HAP-1 (cell line): ENCODE measurements around the gene TELO2.

ENCODE experiments used
- DNase-seq, 2 experiments: peaks; one replicate each; pipeline ENCODE4 v3.0.0-alpha.2; 2016 to 2020; ENCODE audit warnings: low spot score in 2 of 2
- H3K27me3 ChIP-seq: fragments of 250-450 bp; sonication (Bioruptor Pico); 2 replicates; pipeline ENCODE4 v1.5.1; 2020; ENCODE audit warnings: low read depth, mild to moderate bottlenecking, moderate library complexity
- H3K36me3 ChIP-seq: fragments of 250-450 bp; sonication (Bioruptor Pico); replicated peaks from 2 replicates; pipeline ENCODE4 v1.5.1; 2020; ENCODE audit warnings: mild to moderate bottlenecking
- H3K4me1 ChIP-seq: fragments of 250-450 bp; sonication (Bioruptor Pico); 2 replicates; pipeline ENCODE4 v1.5.1; 2020; ENCODE audit warnings: mild to moderate bottlenecking
- H3K4me3 ChIP-seq: fragments of 250-450 bp; sonication (Bioruptor Pico); 2 replicates; pipeline ENCODE4 v1.5.1; 2020; ENCODE audit warnings: mild to moderate bottlenecking, moderate library complexity
- H3K9me3 ChIP-seq: fragments of 250-450 bp; sonication (Bioruptor Pico); 2 replicates; pipeline ENCODE4 v1.5.1; 2020; ENCODE audit warnings: mild to moderate bottlenecking, moderate library complexity
- in situ Hi-C: fragments of 300-500 bp; cut with MboI; formaldehyde crosslinking; loops from 3 replicates; pipeline ENCODE4 v1.14.3; 2020; ENCODE audit warnings: low sequenced_read_pairs, inconsistent platforms, mixed read lengths

The TELO2 gene

DNA sequence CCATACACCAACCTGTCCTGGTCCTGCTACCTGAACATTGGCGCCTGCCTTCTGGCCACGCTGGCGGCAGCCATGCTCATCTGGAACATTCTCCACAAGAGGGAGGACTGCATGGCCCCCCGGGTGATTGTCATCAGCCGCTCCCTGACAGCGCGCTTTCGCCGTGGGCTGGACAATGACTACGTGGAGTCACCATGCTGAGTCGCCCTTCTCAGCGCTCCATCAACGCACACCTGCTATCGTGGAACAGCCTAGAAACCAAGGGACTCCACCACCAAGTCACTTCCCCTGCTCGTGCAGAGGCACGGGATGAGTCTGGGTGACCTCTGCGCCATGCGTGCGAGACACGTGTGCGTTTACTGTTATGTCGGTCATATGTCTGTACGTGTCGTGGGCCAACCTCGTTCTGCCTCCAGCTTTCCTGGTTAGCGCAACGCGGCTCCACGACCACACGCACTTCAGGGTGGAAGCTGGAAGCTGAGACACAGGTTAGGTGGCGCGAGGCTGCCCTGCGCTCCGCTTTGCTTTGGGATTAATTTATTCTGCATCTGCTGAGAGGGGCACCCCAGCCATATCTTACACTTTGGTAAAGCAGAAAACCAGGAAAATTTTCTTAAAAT, 61.8 kb downstream of the TELO2 start:
- H3K36me3 ChIP-seq = no peaks in the 10 kb centered on the region
- no peaks in the 10 kb centered on the region for H3K4me1 ChIP-seq
- no peak for DNase-seq
- no peak overlapping the region for H3K4me3 ChIP-seq
- no peaks in the 10 kb centered on the region for H3K9me3 ChIP-seq
- no peaks in the 10 kb centered on the region for H3K27me3 ChIP-seq
- in situ Hi-C loops = no loop called here

DNA sequence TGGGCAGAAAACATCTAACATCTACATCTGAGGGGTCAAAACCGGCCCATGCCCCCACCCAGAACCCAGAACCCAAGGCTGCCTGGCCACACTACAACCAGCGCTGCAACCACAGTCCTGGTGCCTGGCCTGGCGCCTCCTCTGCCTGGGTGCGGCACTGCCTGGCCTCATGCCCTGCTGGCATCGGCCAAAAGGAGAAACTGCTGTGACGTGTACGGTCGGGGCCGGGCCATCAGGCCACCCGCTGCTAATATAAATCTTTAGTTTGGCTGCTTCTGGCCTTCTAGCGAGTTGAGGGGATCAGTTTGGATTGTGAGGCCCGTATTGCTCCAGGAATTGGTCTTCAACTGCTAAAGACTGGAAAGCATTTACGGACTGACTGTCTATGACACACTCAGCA, 63.1 kb downstream of the TELO2 start:
- in situ Hi-C loops = no loop called here
- DNase-seq = no peak
- Histone ChIP-seq H3K4me1 (peaks cover 5% of the 10 kb centered on the region; the same call in 1 of the 2 replicates), H3K9me3 (no peaks in the 10 kb centered on the region), H3K27me3 (no peaks in the 10 kb centered on the region), H3K36me3 (no peaks in the 10 kb centered on the region), H3K4me3 (no peak overlapping the region)

DNA sequence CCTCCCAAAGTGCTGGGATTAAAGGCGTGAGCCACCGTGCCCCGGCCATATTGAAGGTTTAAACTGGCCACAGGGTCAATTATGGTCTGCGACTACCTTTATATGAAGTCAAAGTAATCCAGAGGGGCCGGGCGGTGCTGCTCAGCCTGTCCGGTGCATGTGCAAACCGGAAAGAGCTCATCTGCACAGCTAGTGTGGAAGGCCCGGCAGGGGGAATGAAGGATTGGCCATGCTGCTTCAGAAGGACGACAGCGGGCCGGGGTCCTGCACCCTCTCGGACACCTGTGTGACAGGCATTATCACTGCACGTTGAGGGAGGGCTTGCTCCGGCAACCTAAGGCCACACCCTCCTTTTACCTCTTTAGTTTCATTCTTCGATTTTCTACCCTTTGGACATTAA, 63.9 kb downstream of the TELO2 start:
- Histone ChIP-seq H3K9me3 (no peaks in the 10 kb centered on the region), H3K4me1 (peaks cover 12% of the 10 kb centered on the region), H3K36me3 (no peaks in the 10 kb centered on the region), H3K27me3 (no peaks in the 10 kb centered on the region), H3K4me3 (no peak overlapping the region)
- DNase-seq = no peak
- in situ Hi-C loops = no loop called here

- H3K4me1 ChIP-seq = peaks cover 14% of the 10 kb centered on the region
- H3K9me3 ChIP-seq = no peaks in the 10 kb centered on the region
- H3K4me3 ChIP-seq = no peak overlapping the region
- H3K36me3 ChIP-seq = no peaks in the 10 kb centered on the region
- H3K27me3 ChIP-seq = no peaks in the 10 kb centered on the region
- no peak for DNase-seq
- in situ Hi-C loops = no loop called here
Measured at GRCh38 chr16:1557576-1557975, 64.4 kb downstream of the TELO2 start.

GRCh38 chr16:1559446-1559975, 66.4 kb downstream of the TELO2 start:
- Histone ChIP-seq H3K27me3 (no peaks in the 10 kb centered on the region), H3K4me1 (peaks cover 14% of the 10 kb centered on the region), H3K9me3 (no peaks in the 10 kb centered on the region), H3K4me3 (no peak overlapping the region), H3K36me3 (no peaks in the 10 kb centered on the region)
- DNase-seq = no peak
- in situ Hi-C loops = no loop called here
